HEK293 (cell line): ENCODE data around the gene C7orf33.

Source experiments
- CTCF ChIA-PET: fragments of 350-600 bp; formaldehyde crosslinking; extraction: SDS; loops from one replicate; lab custom pipeline; 2021; ENCODE audit warnings: antibody characterized with exemption; lab: Yijun Ruan, JAX
- POLR2A ChIA-PET: fragments of 300-600 bp; formaldehyde crosslinking; extraction: SDS; loops from one replicate; lab custom pipeline; 2020; ENCODE audit warnings: antibody characterized with exemption, inconsistent platforms; lab: Yijun Ruan, JAX
- H3K27ac ChIP-seq: fragments of 200-500 bp; sonication (Bioruptor generic); 2 replicates; pipeline ENCODE4 v1.5.1; 2014; ENCODE audit warnings: low read depth, low read length, control low read depth, inconsistent platforms; ENCODE audit errors: extremely low read depth
- H3K36me3 ChIP-seq, 2 experiments: fragments of 200-500 bp in 1 of 2; sonication (Bioruptor generic) in 1 of 2; 1 replicate in 1 of 2; 2 replicates in 1 of 2; pipeline ENCODE4 v1.5.1; 2014 to 2017; ENCODE audit warnings: inconsistent platforms in 2 of 2, low read length in 2 of 2; ENCODE audit not compliant: control insufficient read depth in 2 of 2, insufficient read depth in 1 of 2
- H3K4me1 ChIP-seq: fragments of 200-500 bp; sonication (Bioruptor generic); 2 replicates; pipeline ENCODE4 v1.5.1; 2014; ENCODE audit warnings: mild to moderate bottlenecking, low read length, inconsistent platforms; ENCODE audit not compliant: control insufficient read depth, insufficient read depth
- H3K4me3 ChIP-seq: 2 replicates; pipeline ENCODE4 v1.5.1; 2011; ENCODE audit warnings: low read depth, mild to moderate bottlenecking, control low read depth, low read length, moderate library complexity
- H3K9me3 ChIP-seq: fragments of 200-500 bp; sonication (Bioruptor generic); 2 replicates; pipeline ENCODE4 v1.5.1; 2014; ENCODE audit warnings: low read depth, low read length, inconsistent platforms; ENCODE audit not compliant: control insufficient read depth, insufficient read depth
- GLI4 ChIP-seq: fragments of 450-650 bp; formaldehyde crosslinking; IDR thresholded peaks from 2 replicates; pipeline ENCODE4 v1.5.1; 2016; ENCODE audit warnings: missing biosample characterization, missing genetic modification characterization
- HOXA7 ChIP-seq: sonication (generic); formaldehyde crosslinking; IDR thresholded peaks from 2 replicates; pipeline ENCODE4 v1.8.1; 2022; ENCODE audit warnings: missing genetic modification reagents, borderline replicate concordance
- KLF9 ChIP-seq: fragments of 450-650 bp; formaldehyde crosslinking; IDR thresholded peaks from 2 replicates; pipeline ENCODE4 v1.5.1; 2016; ENCODE audit warnings: missing biosample characterization, missing genetic modification characterization, low read depth
- RBAK ChIP-seq: fragments of 450-650 bp; formaldehyde crosslinking; IDR thresholded peaks from 2 replicates; pipeline ENCODE4 v1.5.1; 2016; ENCODE audit warnings: missing biosample characterization, missing genetic modification characterization
- ZEB2 ChIP-seq: fragments of 450-650 bp; formaldehyde crosslinking; IDR thresholded peaks from 2 replicates; pipeline ENCODE4 v1.5.1; 2016; ENCODE audit warnings: missing biosample characterization, missing genetic modification characterization
- ZNF138 ChIP-seq: fragments of 450-650 bp; formaldehyde crosslinking; IDR thresholded peaks from 2 replicates; pipeline ENCODE4 v1.5.1; 2016; ENCODE audit warnings: missing biosample characterization, missing genetic modification characterization, borderline replicate concordance
- ZNF16 ChIP-seq: fragments of 450-650 bp; formaldehyde crosslinking; IDR thresholded peaks from 2 replicates; pipeline ENCODE4 v1.5.1; 2016; ENCODE audit warnings: low read depth, missing biosample characterization, missing genetic modification characterization
- ZNF19 ChIP-seq: fragments of 450-650 bp; formaldehyde crosslinking; IDR thresholded peaks from 2 replicates; pipeline ENCODE4; 2016; ENCODE audit warnings: missing biosample characterization, missing genetic modification characterization, low read depth
- ZNF266 ChIP-seq: fragments of 450-650 bp; formaldehyde crosslinking; IDR thresholded peaks from 2 replicates; pipeline ENCODE4 v1.5.1; 2016; ENCODE audit warnings: missing biosample characterization, missing genetic modification characterization, low read depth
- ZNF280C ChIP-seq: fragments of 450-650 bp; formaldehyde crosslinking; IDR thresholded peaks from 2 replicates; pipeline ENCODE4 v1.5.1; 2016; ENCODE audit warnings: missing biosample characterization, missing genetic modification characterization
- ZNF280D ChIP-seq: fragments of 450-650 bp; formaldehyde crosslinking; IDR thresholded peaks from 2 replicates; pipeline ENCODE4 v1.5.1; 2016; ENCODE audit warnings: missing biosample characterization, missing genetic modification characterization
- ZNF350 ChIP-seq: fragments of 450-650 bp; formaldehyde crosslinking; IDR thresholded peaks from 2 replicates; pipeline ENCODE4 v1.5.0; 2017; ENCODE audit warnings: missing biosample characterization, mild to moderate bottlenecking, missing genetic modification characterization
- ZNF366 ChIP-seq: fragments of 450-650 bp; formaldehyde crosslinking; conservative IDR thresholded peaks from 2 replicates; pipeline ENCODE4 v1.5.1; 2016; ENCODE audit warnings: missing biosample characterization, missing genetic modification characterization
- ZNF473 ChIP-seq: fragments of 450-650 bp; formaldehyde crosslinking; IDR thresholded peaks from 2 replicates; pipeline ENCODE4 v1.5.1; 2017; ENCODE audit warnings: missing biosample characterization, missing genetic modification characterization
- ZNF629 ChIP-seq: fragments of 450-650 bp; formaldehyde crosslinking; IDR thresholded peaks from 2 replicates; pipeline ENCODE4 v1.5.1; 2017; ENCODE audit warnings: missing biosample characterization, missing genetic modification characterization
- ZNF654 ChIP-seq: fragments of 450-650 bp; formaldehyde crosslinking; IDR thresholded peaks from 2 replicates; pipeline ENCODE4 v1.5.1; 2016; ENCODE audit warnings: low read depth, missing biosample characterization, missing genetic modification characterization
- ZNF677 ChIP-seq: fragments of 450-650 bp; IDR thresholded peaks from 2 replicates; pipeline ENCODE4 v1.5.0; 2018; ENCODE audit warnings: missing biosample characterization, mild to moderate bottlenecking, missing genetic modification characterization, moderate library complexity
- ZNF707 ChIP-seq: fragments of 450-650 bp; formaldehyde crosslinking; IDR thresholded peaks from 2 replicates; pipeline ENCODE4 v1.5.1; 2016; ENCODE audit warnings: missing biosample characterization, missing genetic modification characterization
- ZNF76 ChIP-seq: fragments of 450-650 bp; formaldehyde crosslinking; IDR thresholded peaks from 2 replicates; pipeline ENCODE4; 2016; ENCODE audit warnings: low read depth, missing biosample characterization, missing genetic modification characterization, borderline replicate concordance
- TF ChIP-seq, protein P1 (sequence below): fragments of 450-650 bp; formaldehyde crosslinking; IDR thresholded peaks from 2 replicates; pipeline ENCODE4 v1.5.1; 2016; ENCODE audit warnings: missing biosample characterization, missing genetic modification characterization

The C7orf33 gene

GRCh38 chr7:148580446-148580845 lies 10.1 kb upstream of the C7orf33 start:
- no peaks in the 10 kb centered on the region for H3K36me3 ChIP-seq
- no peaks in the 10 kb centered on the region for H3K4me1 ChIP-seq
- ChIA-PET POLR2A (no interaction called here), CTCF (interaction anchor here (0.6 kb wide), 1 partner anchor 81 kb away, joined by 3 read pairs; no protein-coding TSS in a partner anchor)
- TF ChIP-seq ZNF280C (tag by site-specific recombination) = no peak
- no peak for TF ChIP-seq ZNF677 (tag by site-specific recombination)
- TF ChIP-seq ZNF366 (tag by site-specific recombination) = no peak
- TF ChIP-seq ZNF16 = no peak
- TF ChIP-seq, protein P1, sequence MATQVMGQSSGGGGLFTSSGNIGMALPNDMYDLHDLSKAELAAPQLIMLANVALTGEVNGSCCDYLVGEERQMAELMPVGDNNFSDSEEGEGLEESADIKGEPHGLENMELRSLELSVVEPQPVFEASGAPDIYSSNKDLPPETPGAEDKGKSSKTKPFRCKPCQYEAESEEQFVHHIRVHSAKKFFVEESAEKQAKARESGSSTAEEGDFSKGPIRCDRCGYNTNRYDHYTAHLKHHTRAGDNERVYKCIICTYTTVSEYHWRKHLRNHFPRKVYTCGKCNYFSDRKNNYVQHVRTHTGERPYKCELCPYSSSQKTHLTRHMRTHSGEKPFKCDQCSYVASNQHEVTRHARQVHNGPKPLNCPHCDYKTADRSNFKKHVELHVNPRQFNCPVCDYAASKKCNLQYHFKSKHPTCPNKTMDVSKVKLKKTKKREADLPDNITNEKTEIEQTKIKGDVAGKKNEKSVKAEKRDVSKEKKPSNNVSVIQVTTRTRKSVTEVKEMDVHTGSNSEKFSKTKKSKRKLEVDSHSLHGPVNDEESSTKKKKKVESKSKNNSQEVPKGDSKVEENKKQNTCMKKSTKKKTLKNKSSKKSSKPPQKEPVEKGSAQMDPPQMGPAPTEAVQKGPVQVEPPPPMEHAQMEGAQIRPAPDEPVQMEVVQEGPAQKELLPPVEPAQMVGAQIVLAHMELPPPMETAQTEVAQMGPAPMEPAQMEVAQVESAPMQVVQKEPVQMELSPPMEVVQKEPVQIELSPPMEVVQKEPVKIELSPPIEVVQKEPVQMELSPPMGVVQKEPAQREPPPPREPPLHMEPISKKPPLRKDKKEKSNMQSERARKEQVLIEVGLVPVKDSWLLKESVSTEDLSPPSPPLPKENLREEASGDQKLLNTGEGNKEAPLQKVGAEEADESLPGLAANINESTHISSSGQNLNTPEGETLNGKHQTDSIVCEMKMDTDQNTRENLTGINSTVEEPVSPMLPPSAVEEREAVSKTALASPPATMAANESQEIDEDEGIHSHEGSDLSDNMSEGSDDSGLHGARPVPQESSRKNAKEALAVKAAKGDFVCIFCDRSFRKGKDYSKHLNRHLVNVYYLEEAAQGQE (tag by site-specific recombination) = no peak
- TF ChIP-seq ZNF76 (tag by site-specific recombination) = no peak
- TF ChIP-seq ZNF280D (tag by site-specific recombination) = no peak
- no peak for TF ChIP-seq KLF9 (tag by site-specific recombination)
- TF ChIP-seq RBAK (tag by site-specific recombination) = no peak
- no peak for TF ChIP-seq ZNF138 (tag by site-specific recombination)
- TF ChIP-seq ZNF654 (tag by site-specific recombination) = no peak
- TF ChIP-seq ZNF350 (tag by site-specific recombination) = no peak
- no peak for TF ChIP-seq ZNF266 (tag by site-specific recombination)
- no peak for TF ChIP-seq GLI4 (tag by site-specific recombination)
- TF ChIP-seq ZNF19 = no peak
- no peak for TF ChIP-seq ZNF707 (tag by site-specific recombination)
- no peak for TF ChIP-seq ZEB2 (tag by site-specific recombination)
- no peak for TF ChIP-seq ZNF629 (tag by site-specific recombination)
- no peak for TF ChIP-seq HOXA7 (CRISPR knock-in tag)
- TF ChIP-seq ZNF473 = no peak
- no peak overlapping the region for H3K27ac ChIP-seq
- H3K4me3 ChIP-seq = no peak overlapping the region
- H3K9me3 ChIP-seq = no peaks in the 10 kb centered on the region
